NCI-H1105 (cell line): ENCODE data around the gene PABPC1L.
"Not testable (repeated sequence)": the region's sequence is repeated elsewhere in the genome, so short reads cannot be mapped to it uniquely, and the experiment has no call there.

Experiments
- DNase-seq: peaks from one replicate; lab custom pipeline; 2025; lab: John Stamatoyannopoulos, UW

The PABPC1L gene

GRCh38 chr20:44909872-44910689, at the start of gene PABPC1L:
Gene PABPC1L, plus strand, starts transcription at chr20:44910060. Its CDS starts 84 bp downstream, at chr20:44910144.
- peak; percentile 92 for DNase-seq

- no peak for DNase-seq
Measured at GRCh38 chr20:44861531-44862006, 48.3 kb upstream of the PABPC1L start.

- no peak for DNase-seq
Measured at GRCh38 chr20:44862286-44862685, 47.6 kb upstream of the PABPC1L start.

GRCh38 chr20:44863365-44864084, 46.3 kb upstream of the PABPC1L start:
- DNase-seq = not testable (repeated sequence)

- DNase-seq = not testable (repeated sequence)
Measured at GRCh38 chr20:44864493-44864892, 45.4 kb upstream of the PABPC1L start.

- DNase-seq = no peak
Measured at GRCh38 chr20:44866703-44867335, 43.0 kb upstream of the PABPC1L start.

- DNase-seq = no peak
Measured at GRCh38 chr20:44869471-44869870, 40.4 kb upstream of the PABPC1L start.

GRCh38 chr20:44882360-44882759, 27.5 kb upstream of the PABPC1L start:
- not testable (repeated sequence) for DNase-seq

GRCh38 chr20:44883214-44883902, 26.5 kb upstream of the PABPC1L start:
- DNase-seq = no peak

- DNase-seq = no peak
Measured at GRCh38 chr20:44884907-44885391, 24.9 kb upstream of the PABPC1L start.

- peak; percentile 99 for DNase-seq
Measured at GRCh38 chr20:44885392-44886265, 24.2 kb upstream of the PABPC1L start, which contains the start of gene YWHAB. Gene YWHAB, plus strand, starts transcription at chr20:44885705. Its CDS starts 15,829 bp downstream, at chr20:44901534.

GRCh38 chr20:44886266-44886651, 23.6 kb upstream of the PABPC1L start:
- DNase-seq = no peak

GRCh38 chr20:44886828-44887227, 23.0 kb upstream of the PABPC1L start:
- DNase-seq = no peak

- no peak for DNase-seq
Measured at GRCh38 chr20:44887466-44887865, 22.4 kb upstream of the PABPC1L start.

GRCh38 chr20:44888226-44889103, 21.4 kb upstream of the PABPC1L start:
- no peak for DNase-seq

- no peak for DNase-seq
Measured at GRCh38 chr20:44891826-44892225, 18.0 kb upstream of the PABPC1L start.

- no peak for DNase-seq
Measured at GRCh38 chr20:44894959-44895358, 14.9 kb upstream of the PABPC1L start.

- no peak for DNase-seq
Measured at GRCh38 chr20:44896583-44896982, 13.3 kb upstream of the PABPC1L start.

GRCh38 chr20:44897133-44897532, 12.7 kb upstream of the PABPC1L start:
- no peak for DNase-seq
